Measurements from ENCODE around the gene TBPL1.

GRCh38 chr6:133991096-133991593, 38.1 kb downstream of the TBPL1 start:
- TF ChIP-seq CTCF (IDR thresholded peaks at IDR 0.05) (no peak), EP300 (IDR thresholded peaks at IDR 0.05; ENCODE audit: low read depth) (no peak), POLR2AphosphoS5 (IDR thresholded peaks at IDR 0.05) (no peak), POLR2A (IDR thresholded peaks at IDR 0.05) (no peak)

All from transverse colon (tissue), 4 donors.